GM12891 (cell line): Measurements from ENCODE around the gene VARS2.

Experiments used
- POLR2A ChIP-seq: IDR thresholded peaks from 2 replicates; pipeline ENCODE4 v1.6.1; 2011; ENCODE audit warnings: low read depth, low read length, control low read depth
- POLR2AphosphoS5 ChIP-seq: IDR thresholded peaks from 2 replicates; pipeline ENCODE4 v1.6.1; 2011; ENCODE audit warnings: low read depth, low read length, control low read depth
- POU2F2 ChIP-seq: IDR thresholded peaks from 2 replicates; pipeline ENCODE4 v1.6.1; 2011; ENCODE audit warnings: low read depth, mild to moderate bottlenecking, control low read depth, low read length, moderate library complexity
- TAF1 ChIP-seq: IDR thresholded peaks from 2 replicates; pipeline ENCODE4 v1.6.1; 2011; ENCODE audit warnings: low read depth, low read length, control low read depth

- TF ChIP-seq POLR2A (no peak), POU2F2 (no peak), TAF1 (no peak), POLR2AphosphoS5 (no peak)
Observed at GRCh38 chr6:30926644-30927043, 12.6 kb downstream of the VARS2 start.
